ENCODE data around the gene VASN. TPM values are rescaled to one million over a fixed set of nuclear protein-coding genes. Genes with fewer than 3 reads are reported as not detected.

The VASN gene
- total and polyA plus RNA-seq, 9 of the 15 experiments (the other 6 are each of a cell fraction or from before 2014, with no cell fraction given): 0.01 to 2.5 (median 0.41) TPM; not detected in 1

DNA sequence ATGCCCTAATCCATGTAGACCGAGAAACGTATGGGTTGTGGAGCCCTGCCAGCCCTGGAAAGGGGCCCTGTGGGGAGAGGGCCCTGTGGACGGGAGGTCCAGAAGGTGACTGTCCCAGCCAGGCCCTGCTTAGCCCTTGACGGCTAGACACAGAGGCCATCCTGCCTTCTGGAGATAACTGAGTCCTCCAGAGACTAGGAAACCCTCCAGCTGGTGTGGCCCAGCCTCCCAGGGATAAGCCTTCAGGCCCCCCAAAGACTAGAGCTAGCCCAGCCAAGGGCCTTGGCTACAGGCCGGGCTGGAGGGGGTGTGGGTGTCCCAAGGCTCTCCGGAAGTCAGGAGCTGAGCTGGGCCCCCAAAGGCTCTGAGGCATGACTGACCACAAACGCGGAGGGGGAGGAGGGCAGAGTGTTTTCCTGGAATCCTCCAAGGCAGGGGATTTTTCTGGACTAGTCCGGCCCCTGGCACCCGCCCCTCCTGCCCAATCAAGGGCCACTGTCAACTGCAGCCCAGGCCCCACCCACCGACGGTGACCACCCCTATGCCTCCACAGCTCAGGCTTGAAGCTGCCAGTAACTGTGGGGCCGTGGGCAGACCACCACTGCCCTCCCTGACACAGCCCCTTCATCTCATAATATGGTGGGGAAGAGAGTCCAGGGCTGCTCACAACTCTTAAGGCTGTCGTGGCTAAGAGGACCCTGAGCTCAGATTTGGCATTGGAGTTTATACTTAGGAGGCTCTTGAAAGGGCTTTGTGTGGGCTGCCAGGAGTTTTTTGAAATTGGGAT is 885 bp upstream of the VASN start (continued):
- TF ChIP-seq, protein P1, sequence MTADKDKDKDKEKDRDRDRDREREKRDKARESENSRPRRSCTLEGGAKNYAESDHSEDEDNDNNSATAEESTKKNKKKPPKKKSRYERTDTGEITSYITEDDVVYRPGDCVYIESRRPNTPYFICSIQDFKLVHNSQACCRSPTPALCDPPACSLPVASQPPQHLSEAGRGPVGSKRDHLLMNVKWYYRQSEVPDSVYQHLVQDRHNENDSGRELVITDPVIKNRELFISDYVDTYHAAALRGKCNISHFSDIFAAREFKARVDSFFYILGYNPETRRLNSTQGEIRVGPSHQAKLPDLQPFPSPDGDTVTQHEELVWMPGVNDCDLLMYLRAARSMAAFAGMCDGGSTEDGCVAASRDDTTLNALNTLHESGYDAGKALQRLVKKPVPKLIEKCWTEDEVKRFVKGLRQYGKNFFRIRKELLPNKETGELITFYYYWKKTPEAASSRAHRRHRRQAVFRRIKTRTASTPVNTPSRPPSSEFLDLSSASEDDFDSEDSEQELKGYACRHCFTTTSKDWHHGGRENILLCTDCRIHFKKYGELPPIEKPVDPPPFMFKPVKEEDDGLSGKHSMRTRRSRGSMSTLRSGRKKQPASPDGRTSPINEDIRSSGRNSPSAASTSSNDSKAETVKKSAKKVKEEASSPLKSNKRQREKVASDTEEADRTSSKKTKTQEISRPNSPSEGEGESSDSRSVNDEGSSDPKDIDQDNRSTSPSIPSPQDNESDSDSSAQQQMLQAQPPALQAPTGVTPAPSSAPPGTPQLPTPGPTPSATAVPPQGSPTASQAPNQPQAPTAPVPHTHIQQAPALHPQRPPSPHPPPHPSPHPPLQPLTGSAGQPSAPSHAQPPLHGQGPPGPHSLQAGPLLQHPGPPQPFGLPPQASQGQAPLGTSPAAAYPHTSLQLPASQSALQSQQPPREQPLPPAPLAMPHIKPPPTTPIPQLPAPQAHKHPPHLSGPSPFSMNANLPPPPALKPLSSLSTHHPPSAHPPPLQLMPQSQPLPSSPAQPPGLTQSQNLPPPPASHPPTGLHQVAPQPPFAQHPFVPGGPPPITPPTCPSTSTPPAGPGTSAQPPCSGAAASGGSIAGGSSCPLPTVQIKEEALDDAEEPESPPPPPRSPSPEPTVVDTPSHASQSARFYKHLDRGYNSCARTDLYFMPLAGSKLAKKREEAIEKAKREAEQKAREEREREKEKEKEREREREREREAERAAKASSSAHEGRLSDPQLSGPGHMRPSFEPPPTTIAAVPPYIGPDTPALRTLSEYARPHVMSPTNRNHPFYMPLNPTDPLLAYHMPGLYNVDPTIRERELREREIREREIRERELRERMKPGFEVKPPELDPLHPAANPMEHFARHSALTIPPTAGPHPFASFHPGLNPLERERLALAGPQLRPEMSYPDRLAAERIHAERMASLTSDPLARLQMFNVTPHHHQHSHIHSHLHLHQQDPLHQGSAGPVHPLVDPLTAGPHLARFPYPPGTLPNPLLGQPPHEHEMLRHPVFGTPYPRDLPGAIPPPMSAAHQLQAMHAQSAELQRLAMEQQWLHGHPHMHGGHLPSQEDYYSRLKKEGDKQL (CRISPR knock-in tag; IDR thresholded peaks at IDR 0.05; ENCODE audit: borderline replicate concordance): no peak
- TF ChIP-seq ZNF217 (CRISPR knock-in tag; IDR thresholded peaks at IDR 0.05) (no peak), ERF (CRISPR knock-in tag; IDR thresholded peaks at IDR 0.05) (no peak), CSDE1 (IDR thresholded peaks at IDR 0.05) (no peak), TCF3 (CRISPR knock-in tag; IDR thresholded peaks at IDR 0.05) (peak; percentile 54), KAT2B (IDR thresholded peaks at IDR 0.05; ENCODE audit: low read depth, low read length) (no peak), CXXC5 (CRISPR knock-in tag; IDR thresholded peaks at IDR 0.05) (peak; percentile 12; the same call in 1 of the 2 replicates), CAMTA2 (CRISPR knock-in tag; conservative IDR thresholded peaks at IDR 0.05) (no peak), KLF16 (IDR thresholded peaks at IDR 0.05) (no peak), NFE2L1 (tag; IDR thresholded peaks at IDR 0.05; ENCODE audit: borderline replicate concordance, low read depth) (no peak), BHLHE40 (IDR thresholded peaks at IDR 0.05; ENCODE audit: low read length) (peak; percentile 49; the same call in 1 of the 2 replicates), ZNF232 (CRISPR knock-in tag; IDR thresholded peaks at IDR 0.05) (no peak), NFIC (IDR thresholded peaks at IDR 0.05) (0 out of 2 replicates have a peak, but pooled peaks have one; percentile 7), PTTG1 (tag; IDR thresholded peaks at IDR 0.05; ENCODE audit: low read depth) (no peak), CBX8 (IDR thresholded peaks at IDR 0.05; ENCODE audit: borderline replicate concordance, extremely low read depth, low read depth, low read length, poor library complexity, severe bottlenecking) (no peak)
- TF ChIP-seq, protein P2, sequence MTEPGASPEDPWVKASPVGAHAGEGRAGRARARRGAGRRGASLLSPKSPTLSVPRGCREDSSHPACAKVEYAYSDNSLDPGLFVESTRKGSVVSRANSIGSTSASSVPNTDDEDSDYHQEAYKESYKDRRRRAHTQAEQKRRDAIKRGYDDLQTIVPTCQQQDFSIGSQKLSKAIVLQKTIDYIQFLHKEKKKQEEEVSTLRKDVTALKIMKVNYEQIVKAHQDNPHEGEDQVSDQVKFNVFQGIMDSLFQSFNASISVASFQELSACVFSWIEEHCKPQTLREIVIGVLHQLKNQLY (CRISPR knock-in tag; conservative IDR thresholded peaks at IDR 0.05): no peak
- TF ChIP-seq, protein P3, sequence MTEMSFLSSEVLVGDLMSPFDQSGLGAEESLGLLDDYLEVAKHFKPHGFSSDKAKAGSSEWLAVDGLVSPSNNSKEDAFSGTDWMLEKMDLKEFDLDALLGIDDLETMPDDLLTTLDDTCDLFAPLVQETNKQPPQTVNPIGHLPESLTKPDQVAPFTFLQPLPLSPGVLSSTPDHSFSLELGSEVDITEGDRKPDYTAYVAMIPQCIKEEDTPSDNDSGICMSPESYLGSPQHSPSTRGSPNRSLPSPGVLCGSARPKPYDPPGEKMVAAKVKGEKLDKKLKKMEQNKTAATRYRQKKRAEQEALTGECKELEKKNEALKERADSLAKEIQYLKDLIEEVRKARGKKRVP (CRISPR knock-in tag; IDR thresholded peaks at IDR 0.05): no peak

Data from K562 (cell line).